Spleen (tissue), 11 donors: Measurements from ENCODE around the gene OR1N1. TPM values are rescaled to one million over a fixed set of nuclear protein-coding genes. Genes with fewer than 3 reads are reported as not detected.
A peak's percentile ranks its signal among the peaks of the same experiment; 100 is the strongest.

ENCODE experiments used
- DNase-seq: peaks from one replicate; pipeline ENCODE4 v3.0.0-alpha.2; 2020
- H3K27ac ChIP-seq, 8 donors: fragments of 200-600 bp; sonication (generic) in 7 of 8; 1 replicate in 4 of 8; 2 replicates in 4 of 8; pipeline versions ENCODE4 v1.5.0 to v1.8.0; 2016 to 2021; ENCODE audit warnings: inconsistent platforms in 4 of 8, mild to moderate bottlenecking in 4 of 8, moderate library complexity in 1 of 8
- H3K27me3 ChIP-seq, 7 donors: fragments of 200-600 bp; sonication (generic) in 6 of 7; replicated peaks in 1 of 7; 1 replicate in 4 of 7; 2 replicates in 3 of 7; pipeline versions ENCODE4 v1.5.0 to v1.8.0; 2016 to 2021; ENCODE audit warnings: inconsistent platforms in 3 of 7, mild to moderate bottlenecking in 1 of 7
- H3K36me3 ChIP-seq, 6 donors: fragments of 200-600 bp; sonication (generic) in 5 of 6; 1 replicate in 4 of 6; 2 replicates in 2 of 6; pipeline versions ENCODE4 v1.5.0 to v1.8.0; 2016 to 2021; ENCODE audit warnings: inconsistent platforms in 2 of 6
- H3K4me1 ChIP-seq, 6 donors: fragments of 200-600 bp; sonication (generic) in 5 of 6; 1 replicate in 3 of 6; 2 replicates in 3 of 6; pipeline versions ENCODE4 v1.5.0 to v1.8.0; 2016 to 2021; ENCODE audit warnings: inconsistent platforms in 3 of 6
- H3K4me3 ChIP-seq, 8 donors: fragments of 200-600 bp; sonication (generic) in 7 of 8; 1 replicate in 4 of 8; 2 replicates in 4 of 8; pipeline versions ENCODE4 v1.5.0 to v1.8.0; 2016 to 2021; ENCODE audit warnings: inconsistent platforms in 4 of 8, mild to moderate bottlenecking in 4 of 8, moderate library complexity in 2 of 8
- H3K9me3 ChIP-seq, 8 donors: fragments of 200-600 bp; sonication (generic) in 7 of 8; 1 replicate in 4 of 8; 2 replicates in 4 of 8; pipeline versions ENCODE4 v1.5.0 to v1.8.0; 2016 to 2021; ENCODE audit warnings: inconsistent platforms in 4 of 8
- POLR2A ChIP-seq, 3 donors: fragments of 450-650 bp; IDR thresholded peaks; one replicate each; pipeline ENCODE4 v1.5.1; 2017; ENCODE audit warnings: antibody characterized with exemption in 3 of 3, mild to moderate bottlenecking in 1 of 3
- POLR2AphosphoS5 ChIP-seq, 3 donors: sonication (generic); formaldehyde crosslinking; IDR thresholded peaks; one replicate each; pipeline ENCODE4 v1.5.1; 2017; ENCODE audit warnings: antibody characterized with exemption in 3 of 3
- WGBS, 5 donors: extraction: QIAGEN DNeasy Blood & Tissue Kit in 3 of 5; methylation state at CpG; one replicate each; pipeline versions ENCODE4 v1.1.5 to v1.1.7; 2013 to 2018; 5-methylcytosine and 5-hydroxymethylcytosine counted together
- intact Hi-C: fragments of 100-400 bp; cut with DNase I; formaldehyde crosslinking; loops from one replicate; pipeline ENCODE4 v1.15.0; 2023; ENCODE audit warnings: low total_unique reads
- polyA plus RNA-seq, 3 donors: library from polyadenylated mRNA; stranded (reverse); fragments of 200-250 nt; gene quantifications; one replicate each; pipeline ENCODE4 v1.2.1, GENCODE V29; 2013
- total RNA-seq, 7 donors: library from RNA; depleted of rRNA in 3 of 7; stranded (reverse); fragments of >200 nt in 3 of 7; fragmentation: NEBNext Ultra II Directional in 4 of 7; extraction: Animal tissue kit (Norgen Biotek cat#: 25700) in 4 of 7; gene quantifications; one replicate each; pipeline versions ENCODE4 v1.1.0 to v1.2.1, GENCODE V29; 2016 to 2021
- TF ChIP-seq, protein P1 (sequence below), 11 experiments: fragments of 200-600 bp in 7 of 11; fragments of 450-650 bp in 4 of 11; sonication (generic) in 4 of 11; IDR thresholded peaks in 8 of 11; conservative IDR thresholded peaks in 3 of 11; 1 replicate in 7 of 11; 2 replicates in 4 of 11; pipeline versions ENCODE4 v1.4.0 to v1.8.0; 2016 to 2021; ENCODE audit warnings: antibody characterized with exemption in 11 of 11, inconsistent platforms in 4 of 11, mild to moderate bottlenecking in 1 of 11
- donor health status: healthy with polysubstance abuse.
- donor health status: DM: no; HTN: no; CAD: no; lungs with moderate emphysema.
- donor health status: DM: no; HTN: no; CAD: no.
- donor health status: Bipolar disorder and iron deficiency.
- donor health status: healthy.
- donor health status: DM: no; HTN: no; CAD: no.
- donor health status: DM: yes; HTN: yes; CAD: no.

The OR1N1 gene
- total and polyA plus RNA-seq, 10 donors, result not detected

DNA sequence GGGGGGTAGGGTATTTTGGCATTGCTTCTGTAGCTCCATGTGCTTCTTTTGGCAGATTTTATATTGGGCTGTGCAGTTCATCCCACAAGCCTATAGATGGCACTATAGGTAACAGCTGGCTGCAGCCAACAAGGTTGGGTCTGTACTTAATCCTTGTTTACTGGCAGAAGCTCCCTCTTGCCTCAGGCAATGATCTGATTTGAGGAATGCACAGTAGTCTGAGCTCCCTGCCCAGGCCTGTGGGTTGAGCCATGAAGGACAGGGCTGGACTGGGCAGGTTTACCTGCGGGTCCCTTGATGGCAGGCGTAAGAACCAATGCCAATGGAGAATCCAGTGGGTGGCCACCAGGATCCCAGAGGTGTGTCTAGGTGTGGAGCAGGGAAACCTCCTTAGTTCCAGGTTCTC lies 28.2 kb downstream of the OR1N1 start:
- intact Hi-C loops, result no loop called here
- Histone ChIP-seq H3K4me1 (no peaks in the 10 kb centered on the region), H3K4me3 (no peak overlapping the region), H3K27ac (no peak overlapping the region), H3K27me3 (peaks cover 0 to 23% (median 0%) of the 10 kb centered on the region in 7 donors), H3K9me3 (peaks cover 0 to 23% (median 12%) of the 10 kb centered on the region in 8 donors), H3K36me3 (no peaks in the 10 kb centered on the region)
- TF ChIP-seq POLR2A (IDR thresholded peaks at IDR 0.05) (no peak), POLR2AphosphoS5 (IDR thresholded peaks at IDR 0.05) (no peak)
- TF ChIP-seq, protein P1, sequence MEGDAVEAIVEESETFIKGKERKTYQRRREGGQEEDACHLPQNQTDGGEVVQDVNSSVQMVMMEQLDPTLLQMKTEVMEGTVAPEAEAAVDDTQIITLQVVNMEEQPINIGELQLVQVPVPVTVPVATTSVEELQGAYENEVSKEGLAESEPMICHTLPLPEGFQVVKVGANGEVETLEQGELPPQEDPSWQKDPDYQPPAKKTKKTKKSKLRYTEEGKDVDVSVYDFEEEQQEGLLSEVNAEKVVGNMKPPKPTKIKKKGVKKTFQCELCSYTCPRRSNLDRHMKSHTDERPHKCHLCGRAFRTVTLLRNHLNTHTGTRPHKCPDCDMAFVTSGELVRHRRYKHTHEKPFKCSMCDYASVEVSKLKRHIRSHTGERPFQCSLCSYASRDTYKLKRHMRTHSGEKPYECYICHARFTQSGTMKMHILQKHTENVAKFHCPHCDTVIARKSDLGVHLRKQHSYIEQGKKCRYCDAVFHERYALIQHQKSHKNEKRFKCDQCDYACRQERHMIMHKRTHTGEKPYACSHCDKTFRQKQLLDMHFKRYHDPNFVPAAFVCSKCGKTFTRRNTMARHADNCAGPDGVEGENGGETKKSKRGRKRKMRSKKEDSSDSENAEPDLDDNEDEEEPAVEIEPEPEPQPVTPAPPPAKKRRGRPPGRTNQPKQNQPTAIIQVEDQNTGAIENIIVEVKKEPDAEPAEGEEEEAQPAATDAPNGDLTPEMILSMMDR (IDR thresholded peaks at IDR 0.05 in 8 of 11, conservative IDR thresholded peaks at IDR 0.05 in 3 of 11), result peak in 10 of 11 experiments; percentile 32 to 74 (median 66)
- DNase-seq, result no peak
- 20 to 100% (median 63%) methylated on average over 2 of the region's 2 CpGs for WGBS, 5 donors

DNA sequence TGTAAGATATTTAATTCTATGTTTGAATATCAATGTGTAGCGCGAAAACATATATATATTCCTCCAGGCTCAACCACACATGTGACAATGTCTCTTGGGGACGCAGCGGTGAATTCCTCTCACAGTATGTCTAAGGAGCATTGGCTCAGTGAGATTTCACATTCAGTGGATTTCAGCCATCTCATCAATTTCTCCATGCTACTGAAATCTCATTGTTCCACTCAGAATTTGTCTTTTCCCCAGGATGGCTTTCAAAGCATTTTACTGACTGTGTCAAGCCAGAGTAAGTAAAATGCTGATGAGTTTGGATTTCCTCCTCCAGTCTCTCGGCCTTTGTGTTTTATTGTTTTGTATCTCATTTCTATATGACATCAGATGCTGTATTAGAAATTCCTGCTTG lies 48.0 kb downstream of the OR1N1 start:
- H3K4me3 ChIP-seq, result no peak overlapping the region
- TF ChIP-seq POLR2A (IDR thresholded peaks at IDR 0.05), result no peak
- TF ChIP-seq, protein P1 (IDR thresholded peaks at IDR 0.05 in 8 of 11, conservative IDR thresholded peaks at IDR 0.05 in 3 of 11), result no peak
- intact Hi-C loops, result no loop called here
- H3K27ac ChIP-seq, result no peak overlapping the region
- H3K9me3 ChIP-seq, result no peaks in the 10 kb centered on the region
- H3K4me1 ChIP-seq, result no peaks in the 10 kb centered on the region
- no peaks in the 10 kb centered on the region for H3K36me3 ChIP-seq
- no peak for DNase-seq
- WGBS, 5 donors, result 85 to 97% (median 95%) methylated on average over 5 of the region's 5 CpGs
- H3K27me3 ChIP-seq, result no peaks in the 10 kb centered on the region

DNA sequence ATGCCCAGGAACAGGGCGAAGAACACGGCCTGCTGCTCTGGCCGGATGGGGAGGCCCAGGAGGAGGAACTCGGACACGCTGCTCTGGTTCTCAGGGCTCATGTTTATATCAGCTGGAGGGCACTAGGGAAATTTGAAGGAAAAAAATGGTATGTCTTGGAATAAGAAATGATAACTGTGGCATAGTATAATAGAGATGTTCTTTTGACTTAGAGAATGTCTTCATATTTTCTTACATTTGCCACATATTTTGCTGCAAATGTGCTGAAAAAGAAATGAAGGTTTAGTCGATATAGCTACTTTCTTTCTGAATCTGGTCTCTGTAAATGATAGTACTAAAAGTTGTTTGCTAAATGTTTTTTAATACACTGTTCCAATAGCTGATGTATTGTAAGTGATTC lies 49.3 kb downstream of the OR1N1 start, which contains the start of gene OR1J1:
Gene OR1J1 (minus strand): TSS at position 101 of the 400 bp plus-strand sequence. CDS start 0 bp downstream, at position 101.
- DNase-seq, result no peak
- Histone ChIP-seq H3K9me3 (no peaks in the 10 kb centered on the region), H3K4me3 (no peak within 1 kb of the TSS), H3K36me3 (no peaks in the 10 kb centered on the region), H3K27ac (no peak within 1 kb of the TSS), H3K27me3 (no peaks in the 10 kb centered on the region), H3K4me1 (no peaks in the 10 kb centered on the region)
- intact Hi-C loops, result no loop called here
- TF ChIP-seq POLR2A (IDR thresholded peaks at IDR 0.05) (no peak), POLR2AphosphoS5 (IDR thresholded peaks at IDR 0.05) (no peak)
- TF ChIP-seq, protein P1 (IDR thresholded peaks at IDR 0.05 in 8 of 11, conservative IDR thresholded peaks at IDR 0.05 in 3 of 11), result no peak
- WGBS, 5 donors, result 81 to 94% (median 88%) methylated on average over 6 of the region's 6 CpGs

DNA sequence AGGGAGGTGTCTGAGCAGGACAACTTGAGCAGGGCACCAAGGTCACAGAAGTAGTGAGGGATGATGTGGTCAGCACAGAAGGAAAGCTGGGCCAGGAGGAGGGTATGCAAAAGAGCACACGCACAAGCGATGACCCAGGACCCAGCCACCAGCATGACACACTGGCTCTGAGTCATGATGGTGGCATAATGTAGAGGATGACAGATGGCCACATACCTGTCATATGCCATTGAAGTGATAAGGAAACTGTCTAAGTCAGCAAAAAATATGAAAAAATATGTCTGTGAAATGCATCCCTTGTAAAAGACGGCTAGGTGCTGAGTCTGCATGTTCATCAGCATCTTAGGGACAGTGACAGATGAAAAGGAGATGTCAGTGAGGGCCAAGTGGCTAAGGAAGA lies 49.7 kb downstream of the OR1N1 start:
- WGBS, 5 donors, result 78 to 92% (median 85%) methylated on average over 3 of the region's 3 CpGs
- Histone ChIP-seq H3K36me3 (no peaks in the 10 kb centered on the region), H3K27ac (no peak overlapping the region), H3K27me3 (no peaks in the 10 kb centered on the region), H3K4me3 (no peak overlapping the region), H3K4me1 (no peaks in the 10 kb centered on the region), H3K9me3 (no peaks in the 10 kb centered on the region)
- no peak for TF ChIP-seq POLR2A (IDR thresholded peaks at IDR 0.05)
- no peak for DNase-seq
- intact Hi-C loops, result no loop called here

Other genes with a start within 250 kb of the OR1N1 start
- gene PTGS1, start 156.3 kb downstream of the OR1N1 start, total RNA-seq, result 10 to 100 TPM; 13.6 to 18.6 (median 15.3) TPM
- gene PTGS1, start 156.3 kb downstream of the OR1N1 start, polyA plus RNA-seq, result 1 to 10 TPM; 2.8 to 5.9 (median 4.9) TPM
- gene OR1J1, start 49.4 kb downstream of the OR1N1 start, total RNA-seq, result not detected
- gene OR1J1, start 49.4 kb downstream of the OR1N1 start, polyA plus RNA-seq, result not detected
- not detected for gene OR1J2, start 16.5 kb downstream of the OR1N1 start, total RNA-seq
- gene OR1J2, start 16.5 kb downstream of the OR1N1 start, polyA plus RNA-seq, result not detected
- gene OR1J4, start 8.2 kb downstream of the OR1N1 start, total RNA-seq, result not detected
- gene OR1J4, start 8.2 kb downstream of the OR1N1 start, polyA plus RNA-seq, result not detected
- gene OR1N2, start 25.8 kb upstream of the OR1N1 start, total RNA-seq, result not detected
- gene OR1N2, start 25.8 kb upstream of the OR1N1 start, polyA plus RNA-seq, result not detected
- 1 to 10 TPM in 2 of 7 donors, under 1 TPM in 5; 0.33 to 1.6 (median 0.92) TPM for gene OR1L8, start 56.1 kb upstream of the OR1N1 start, total RNA-seq
- gene OR1L8, start 56.1 kb upstream of the OR1N1 start, polyA plus RNA-seq, result under 1 TPM in 2 of 3 donors, not detected in 1; 0.17 to 0.38 TPM
- gene OR1Q1, start 87.4 kb upstream of the OR1N1 start, total RNA-seq, result not detected
- gene OR1Q1, start 87.4 kb upstream of the OR1N1 start, polyA plus RNA-seq, result not detected
- under 1 TPM in 1 of 7 donors, not detected in 6; 0.60 TPM for gene OR1B1, start 130.3 kb upstream of the OR1N1 start, total RNA-seq
- gene OR1B1, start 130.3 kb upstream of the OR1N1 start, polyA plus RNA-seq, result not detected
- gene OR1L1, start 134.4 kb upstream of the OR1N1 start, total RNA-seq, result not detected
- not detected for gene OR1L1, start 134.4 kb upstream of the OR1N1 start, polyA plus RNA-seq
- not detected for gene OR1L3, start 147.8 kb upstream of the OR1N1 start, total RNA-seq
- not detected for gene OR1L3, start 147.8 kb upstream of the OR1N1 start, polyA plus RNA-seq
- gene OR1L4, start 196.7 kb upstream of the OR1N1 start, total RNA-seq, result not detected
- not detected for gene OR1L4, start 196.7 kb upstream of the OR1N1 start, polyA plus RNA-seq
- gene OR1L6, start 215.0 kb upstream of the OR1N1 start, total RNA-seq, result not detected
- not detected for gene OR1L6, start 215.0 kb upstream of the OR1N1 start, polyA plus RNA-seq